HG03060 (cell line): ENCODE data around the gene CDC42SE2.
A peak's percentile ranks its signal among the peaks of the same experiment; 100 is the strongest.

ENCODE experiments used
- ATAC-seq: cut with Tn5 transposase; IDR thresholded peaks from one replicate; pipeline ENCODE4 v1.9.1; 2021; ENCODE audit warnings: low read depth, moderate number of reproducible peaks; ENCODE audit not compliant: unreplicated experiment

Gene CDC42SE2, protein sequence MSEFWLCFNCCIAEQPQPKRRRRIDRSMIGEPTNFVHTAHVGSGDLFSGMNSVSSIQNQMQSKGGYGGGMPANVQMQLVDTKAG

DNA sequence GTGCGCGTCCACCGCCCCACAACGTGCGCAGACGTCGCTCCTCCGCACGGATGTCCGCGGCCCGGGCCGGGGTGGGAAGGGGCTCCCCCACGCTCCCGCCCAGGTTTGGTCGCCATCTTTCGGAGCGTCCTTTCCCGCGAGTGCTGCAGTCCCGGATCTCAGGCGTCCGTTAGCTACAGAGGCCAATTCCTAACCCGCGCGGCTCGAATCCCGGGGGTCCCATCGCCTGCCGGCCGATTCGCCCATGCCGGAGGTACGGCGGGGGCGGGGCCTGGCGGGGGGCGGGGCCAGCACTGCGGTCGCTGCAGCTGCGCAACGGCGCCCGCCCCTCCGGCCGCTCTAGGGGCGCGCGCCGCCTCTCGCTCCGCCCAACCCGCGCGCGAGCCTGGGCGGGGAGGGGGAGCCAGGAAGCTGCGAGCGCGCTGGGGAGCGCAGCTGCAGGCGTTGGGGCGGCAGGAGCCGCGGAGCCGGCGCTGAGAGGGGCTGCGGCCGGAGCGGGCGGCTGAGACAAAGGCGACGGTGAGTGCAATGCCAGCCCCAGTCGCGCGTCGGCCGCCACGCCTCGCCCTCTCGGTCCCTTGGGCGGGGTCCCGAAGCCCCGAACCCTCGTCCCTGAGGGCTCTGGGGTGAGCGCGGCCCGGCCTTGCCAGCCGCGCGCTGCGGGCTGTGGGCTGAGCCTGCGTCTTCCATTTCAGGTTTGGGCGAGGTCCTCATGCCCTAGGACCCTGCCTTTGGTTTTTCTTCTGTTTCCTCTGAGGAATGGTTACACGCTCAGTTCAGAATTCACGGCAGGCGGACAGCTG lies at the start of gene CDC42SE2:
Gene CDC42SE2 (plus strand): TSS at position 406 of the 803 bp plus-strand sequence. CDS start 95,441 bp downstream, outside the sequence.
- ATAC-seq: peak; percentile 36

DNA sequence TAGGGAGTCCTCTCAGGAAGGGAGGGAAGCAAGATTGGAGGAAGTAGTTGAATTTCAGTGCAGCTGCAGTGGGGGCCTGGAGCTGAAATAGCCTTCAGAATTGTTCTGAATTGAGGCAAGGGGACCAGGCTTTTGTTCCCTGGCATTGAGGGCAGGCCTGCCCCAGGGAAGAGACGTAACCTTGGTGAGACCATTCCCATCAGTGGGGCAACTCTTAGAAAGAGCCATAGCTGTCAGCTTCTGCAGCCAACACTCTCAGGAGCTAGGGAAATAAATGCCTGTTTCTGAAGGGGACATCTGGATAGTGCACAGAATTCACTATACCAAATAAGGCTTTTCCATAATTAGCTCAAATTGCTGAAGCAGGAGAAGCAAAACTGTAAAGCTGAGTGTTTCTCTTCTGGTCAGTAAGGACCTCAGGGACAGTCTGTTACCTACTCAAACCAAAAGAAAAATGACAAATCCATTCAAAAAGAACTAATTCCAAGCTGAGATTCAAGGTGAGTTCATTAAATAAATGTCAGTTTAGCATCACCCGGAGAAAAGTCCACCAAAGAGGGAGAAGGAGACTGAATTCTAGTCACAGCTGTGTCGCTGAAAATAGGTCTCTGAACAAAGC lies 49.1 kb upstream of the CDC42SE2 start:
- ATAC-seq: no peak

DNA sequence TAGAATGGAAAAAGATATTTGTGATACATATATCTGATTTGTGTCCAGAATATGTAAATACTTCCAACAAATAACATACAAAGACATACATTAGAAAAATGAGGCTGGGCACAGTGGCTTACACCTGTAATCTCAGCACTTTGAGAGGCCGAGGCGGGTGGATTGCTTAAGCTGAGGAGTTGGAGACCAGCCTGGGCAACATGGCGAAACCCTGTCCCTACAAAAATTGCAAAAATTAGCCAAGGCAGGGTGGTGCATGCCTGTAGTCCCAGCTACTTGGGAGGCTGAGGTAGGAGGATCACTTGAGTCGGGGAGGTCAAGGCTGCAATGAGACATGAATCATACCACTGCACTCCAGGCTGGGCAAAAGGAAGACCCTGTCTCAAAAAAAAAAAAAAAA lies 46.1 kb upstream of the CDC42SE2 start:
- ATAC-seq: no peak

DNA sequence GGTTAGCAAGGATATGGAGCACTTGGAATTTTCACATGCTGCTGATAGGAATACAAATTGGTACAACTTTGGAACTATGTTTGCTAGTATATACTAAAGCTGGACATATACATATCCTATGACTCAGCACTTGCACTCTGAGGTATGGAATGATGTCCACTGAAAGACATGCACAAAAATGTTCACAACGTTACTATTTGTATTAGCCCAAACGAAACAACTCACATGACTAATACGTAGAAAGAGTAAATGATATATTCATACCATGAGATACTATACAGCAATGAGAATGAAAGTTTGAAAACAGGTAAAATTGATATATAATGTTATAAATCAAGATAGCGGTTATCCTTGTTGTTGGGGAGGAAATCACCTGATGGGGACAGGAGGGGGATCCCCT lies 45.5 kb upstream of the CDC42SE2 start:
- peak; percentile 35 for ATAC-seq

DNA sequence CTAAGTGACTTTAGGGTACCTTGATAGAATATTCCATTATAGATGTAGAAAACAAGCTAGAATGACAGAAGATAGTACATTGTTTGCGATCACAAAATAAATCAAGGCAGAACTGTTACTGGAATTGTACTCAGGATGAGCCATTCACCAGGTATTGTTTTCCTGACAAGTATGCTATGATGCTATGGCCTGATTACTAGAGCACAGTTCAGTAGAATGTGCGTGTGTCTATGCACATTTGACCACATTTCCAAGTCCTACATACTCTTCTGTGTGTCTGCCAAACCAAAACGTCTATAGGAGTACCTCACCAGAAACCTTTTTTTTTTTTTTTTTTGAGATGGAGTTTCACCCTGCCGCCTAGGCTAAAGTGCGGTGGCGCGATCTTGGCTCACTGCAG lies 43.3 kb upstream of the CDC42SE2 start:
- no peak for ATAC-seq

DNA sequence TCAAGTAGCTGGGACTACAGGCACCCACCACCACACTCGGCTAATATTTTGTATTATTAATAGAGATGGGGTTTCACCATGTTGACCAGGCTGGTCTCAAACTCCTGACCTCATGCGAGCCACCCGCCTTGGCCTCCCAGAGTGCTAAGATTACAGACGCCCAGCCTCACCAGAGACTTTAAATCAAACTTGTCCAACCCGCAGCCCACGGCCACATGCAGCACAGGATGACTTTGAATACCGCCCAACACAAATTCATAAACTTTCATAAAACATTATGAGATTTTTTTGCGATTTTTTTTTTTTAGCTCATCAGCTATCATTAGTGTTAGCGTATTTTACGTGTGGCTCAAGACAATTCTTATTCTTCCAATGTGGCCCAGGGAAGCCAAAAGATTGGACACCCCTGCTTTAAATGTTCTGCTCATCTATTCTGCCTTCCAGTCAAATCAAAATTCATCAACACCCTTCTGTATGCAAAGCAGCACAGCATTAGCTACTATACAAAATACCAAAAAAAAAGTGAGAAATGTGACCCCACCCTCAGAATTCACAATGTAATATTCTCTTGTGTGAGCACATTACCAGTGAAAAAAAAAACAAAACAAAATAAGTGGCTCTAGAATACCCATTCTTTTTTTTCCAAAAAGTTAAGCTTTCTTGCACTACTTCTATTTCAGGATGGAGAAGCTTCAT lies 42.7 kb upstream of the CDC42SE2 start:
- ATAC-seq: no peak

DNA sequence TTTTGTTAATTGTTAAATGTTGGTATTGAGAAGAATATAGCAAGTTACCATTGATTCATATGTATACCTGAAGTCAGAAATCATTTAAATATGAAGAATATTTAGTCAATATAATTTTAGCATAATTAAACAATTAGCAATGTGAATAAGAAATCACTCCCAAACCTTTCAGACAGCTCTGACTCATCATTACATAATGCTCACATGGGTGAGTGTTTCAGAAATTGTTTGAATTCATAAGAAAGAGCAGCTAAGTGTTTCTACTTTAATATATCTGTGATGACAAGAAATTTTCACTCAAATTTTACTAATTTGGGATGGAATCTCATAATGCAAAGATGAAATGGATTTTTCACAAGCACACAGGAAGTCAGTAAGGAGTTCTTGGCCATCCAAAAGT lies 42.0 kb upstream of the CDC42SE2 start:
- ATAC-seq: no peak

DNA sequence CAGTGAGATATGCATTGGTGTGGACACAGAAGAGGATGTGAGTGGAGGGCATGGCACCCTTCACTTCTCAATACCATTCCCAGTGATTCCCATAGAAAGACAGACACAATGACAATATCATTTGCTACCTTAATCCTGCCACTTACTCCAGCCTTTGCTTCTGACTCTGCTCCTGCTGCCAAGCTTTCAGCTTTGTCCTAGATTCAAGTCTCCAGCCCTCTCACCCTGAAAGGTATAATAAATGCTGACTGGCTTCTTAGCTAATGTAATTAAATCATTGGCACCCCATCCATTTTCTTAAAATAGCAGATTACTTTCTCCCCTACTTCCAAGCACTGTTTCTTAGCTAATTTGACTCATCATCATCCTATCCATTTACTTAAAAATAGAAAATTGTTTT lies 41.1 kb upstream of the CDC42SE2 start:
- no peak for ATAC-seq

DNA sequence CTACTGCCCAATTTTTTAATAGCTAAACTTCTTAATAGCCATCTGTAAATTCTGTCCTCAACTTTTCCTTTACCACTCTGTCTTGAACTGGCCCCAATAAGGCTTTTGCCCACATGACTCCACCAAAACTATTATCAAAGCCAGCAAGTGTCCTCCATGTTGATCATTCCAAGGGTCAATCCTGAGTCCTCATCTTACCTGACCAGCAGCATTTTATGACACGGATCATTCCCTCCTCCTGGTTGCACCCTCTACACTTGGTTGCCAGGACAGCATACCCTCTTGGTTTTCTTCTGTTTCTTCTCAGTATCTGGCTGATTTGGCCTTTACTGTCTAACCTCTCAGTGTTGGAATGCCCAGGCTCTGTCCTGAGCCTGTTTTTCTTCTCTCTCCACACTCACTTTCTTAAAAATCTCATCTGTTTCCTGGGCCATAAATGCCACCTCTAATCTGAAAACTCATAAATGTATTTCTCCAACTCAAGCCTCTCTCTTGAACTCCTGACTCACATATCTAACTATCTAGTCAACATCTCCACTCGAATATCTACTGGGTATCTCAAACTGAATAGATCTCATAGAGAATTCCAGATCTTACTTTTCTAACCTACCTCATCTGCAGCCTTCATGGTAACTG lies 40.0 kb upstream of the CDC42SE2 start:
- no peak for ATAC-seq

DNA sequence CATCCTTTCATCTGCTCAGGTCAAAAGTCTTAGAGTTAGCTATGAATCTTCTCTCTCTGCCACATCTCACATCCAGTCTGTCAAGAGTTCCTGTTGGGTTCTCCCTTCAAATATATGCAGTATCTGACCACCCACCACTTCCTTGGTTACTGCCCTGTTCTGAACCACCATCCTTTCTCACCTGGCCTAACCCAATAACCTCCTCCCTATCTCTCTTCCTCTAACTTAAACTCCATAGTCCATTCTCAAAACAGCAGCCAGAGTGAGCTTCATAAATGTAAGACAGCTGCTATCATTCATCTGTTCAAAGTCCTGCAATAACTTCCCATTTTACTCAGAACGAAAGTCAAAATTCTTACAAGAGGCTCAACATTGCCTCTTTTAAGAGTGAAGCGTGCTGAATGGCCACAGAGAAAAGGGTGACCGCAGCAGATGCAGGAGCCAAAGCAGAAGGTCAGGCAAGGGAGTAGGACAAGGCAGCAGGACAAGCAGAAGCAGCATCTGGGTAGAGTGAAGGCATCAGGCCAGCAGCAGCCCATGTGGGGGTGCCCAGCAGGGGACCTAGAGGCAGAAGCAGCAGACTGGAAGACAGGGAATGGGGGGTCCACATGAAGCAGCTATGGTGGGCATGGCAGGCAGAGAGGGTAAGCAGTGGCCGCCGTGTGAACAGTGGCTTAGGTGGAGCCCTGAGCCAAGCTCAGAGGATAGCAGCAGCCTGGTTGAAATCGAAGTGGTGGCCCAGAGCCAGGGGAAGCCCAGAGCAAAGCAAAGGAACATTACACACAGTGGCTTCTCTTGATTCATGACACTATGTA lies 39.3 kb upstream of the CDC42SE2 start:
- ATAC-seq: peak; percentile 76

DNA sequence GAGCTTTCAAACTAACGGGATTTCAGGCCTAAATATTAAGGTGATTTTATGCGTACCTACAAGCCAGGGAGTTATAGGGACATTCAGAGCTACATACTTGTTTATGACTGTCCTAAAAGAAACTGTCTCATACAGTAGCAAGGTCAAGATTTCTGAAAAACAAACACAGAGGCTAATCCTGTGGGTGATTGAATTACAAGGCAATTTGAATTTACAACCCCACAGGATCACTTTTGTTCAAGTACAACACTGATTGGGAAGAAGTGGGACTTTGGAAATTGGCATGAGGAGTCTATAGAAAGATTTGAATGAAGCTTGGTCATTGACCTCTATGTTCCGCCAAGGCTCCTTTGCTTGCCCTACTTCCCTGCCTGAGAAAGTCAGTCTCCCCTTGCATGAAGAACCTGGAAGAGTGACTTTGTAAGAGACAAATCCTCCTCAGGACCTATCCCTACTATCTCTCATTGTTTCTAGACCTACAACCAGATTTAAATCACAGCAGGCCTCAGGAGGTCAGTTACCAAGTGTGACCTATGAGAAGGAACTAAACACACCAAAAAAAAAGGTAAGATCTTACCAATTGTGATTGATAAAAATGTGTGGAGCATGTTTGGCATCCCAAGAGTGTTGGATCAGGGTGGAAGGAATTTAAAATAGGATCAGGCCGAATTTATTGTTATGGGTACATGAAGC lies 38.4 kb upstream of the CDC42SE2 start:
- no peak for ATAC-seq

DNA sequence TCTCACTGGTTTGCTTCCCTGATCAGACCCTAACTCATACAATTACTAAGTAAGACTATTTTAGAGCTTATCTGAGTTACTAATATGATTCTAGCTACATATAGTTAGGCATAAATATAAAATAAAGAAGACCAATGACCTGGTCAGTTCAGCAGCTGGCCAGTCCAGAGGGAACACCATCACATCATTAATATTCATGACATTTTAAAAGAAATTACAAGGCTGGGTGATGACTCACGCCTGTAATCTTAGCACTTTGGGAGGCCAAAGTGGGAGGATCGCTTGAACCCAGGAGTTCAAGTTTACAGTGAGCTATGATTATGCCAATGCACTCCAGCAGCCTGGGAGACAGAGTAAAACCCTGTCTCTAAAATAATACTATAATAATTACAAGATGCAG lies 37.0 kb upstream of the CDC42SE2 start:
- no peak for ATAC-seq

DNA sequence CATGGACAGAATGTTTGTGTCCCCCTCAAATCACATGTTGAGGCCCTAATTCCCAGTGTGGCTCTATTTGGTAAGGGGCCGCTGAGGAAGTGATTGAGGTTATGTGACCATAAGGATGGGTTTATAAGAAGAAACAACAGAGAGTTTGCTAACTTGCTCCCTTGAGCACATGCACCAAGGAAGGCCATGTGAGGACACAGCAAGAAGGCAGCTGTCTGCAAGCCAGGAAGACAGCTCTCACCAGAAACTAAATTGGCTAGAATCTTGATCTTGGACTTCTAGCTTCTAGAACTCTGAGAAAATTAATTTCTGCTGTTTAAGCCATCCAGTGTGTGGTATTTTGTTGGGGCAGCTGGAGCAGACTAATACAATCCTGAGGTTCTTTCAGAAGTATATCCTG lies 35.2 kb upstream of the CDC42SE2 start:
- ATAC-seq: no peak

DNA sequence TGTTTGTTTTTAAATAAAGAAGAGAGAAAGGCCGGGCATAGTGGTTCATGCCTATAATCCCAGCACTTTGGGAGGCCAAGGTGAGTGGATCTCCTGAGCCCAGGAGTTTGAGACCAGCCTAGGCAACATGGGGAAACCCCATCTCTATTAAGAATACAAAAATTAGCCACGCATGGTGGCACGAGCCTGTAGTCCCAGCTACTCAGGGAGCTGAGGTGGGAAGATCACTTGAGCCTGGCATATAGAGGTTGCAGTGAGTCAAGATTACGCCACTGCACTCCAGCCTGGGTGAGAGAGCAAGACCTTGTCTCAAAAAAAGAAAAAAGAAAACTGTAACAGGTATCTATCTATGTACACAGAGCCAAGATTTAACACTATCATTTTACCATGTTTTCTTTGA lies 34.2 kb upstream of the CDC42SE2 start:
- ATAC-seq: no peak

DNA sequence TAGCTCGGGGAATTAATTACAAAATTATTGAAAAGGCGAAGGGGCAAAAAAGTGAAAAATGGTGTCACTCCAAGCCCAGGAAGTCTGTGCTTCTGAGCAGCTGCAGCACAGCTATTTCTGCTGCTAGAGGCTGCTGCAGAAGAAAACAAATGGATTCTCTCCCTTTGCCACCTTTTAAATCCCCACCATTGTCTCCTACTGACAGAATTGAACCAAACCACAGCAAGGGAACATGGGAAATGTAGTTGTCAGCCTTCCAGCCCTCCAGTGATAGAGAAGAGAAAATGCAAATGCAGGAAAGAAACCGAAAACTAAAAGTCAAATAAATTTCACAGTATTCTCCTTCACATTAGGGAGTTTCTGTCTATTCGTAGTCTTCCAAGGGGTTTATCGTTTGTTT lies 33.4 kb upstream of the CDC42SE2 start:
- ATAC-seq: peak; percentile 63

DNA sequence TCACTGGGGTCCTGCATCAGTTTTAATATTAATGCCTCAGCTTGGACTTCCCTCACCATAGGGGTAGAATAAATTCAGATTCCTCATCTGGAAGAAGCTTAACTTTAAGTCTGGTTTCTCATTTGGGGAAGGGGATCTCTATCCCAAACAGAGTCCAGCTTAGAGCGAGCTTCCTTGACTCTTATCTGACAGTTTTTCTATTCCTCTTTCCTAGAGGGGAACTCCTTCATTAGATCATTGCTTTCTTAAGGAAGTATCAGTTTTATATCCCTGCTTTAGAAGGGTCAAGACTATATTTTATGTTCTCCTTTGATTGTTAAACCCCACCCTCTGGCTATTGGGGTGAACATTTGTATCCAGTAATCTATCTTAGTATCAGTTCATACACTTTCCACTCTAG lies 24.2 kb upstream of the CDC42SE2 start:
- ATAC-seq: no peak

DNA sequence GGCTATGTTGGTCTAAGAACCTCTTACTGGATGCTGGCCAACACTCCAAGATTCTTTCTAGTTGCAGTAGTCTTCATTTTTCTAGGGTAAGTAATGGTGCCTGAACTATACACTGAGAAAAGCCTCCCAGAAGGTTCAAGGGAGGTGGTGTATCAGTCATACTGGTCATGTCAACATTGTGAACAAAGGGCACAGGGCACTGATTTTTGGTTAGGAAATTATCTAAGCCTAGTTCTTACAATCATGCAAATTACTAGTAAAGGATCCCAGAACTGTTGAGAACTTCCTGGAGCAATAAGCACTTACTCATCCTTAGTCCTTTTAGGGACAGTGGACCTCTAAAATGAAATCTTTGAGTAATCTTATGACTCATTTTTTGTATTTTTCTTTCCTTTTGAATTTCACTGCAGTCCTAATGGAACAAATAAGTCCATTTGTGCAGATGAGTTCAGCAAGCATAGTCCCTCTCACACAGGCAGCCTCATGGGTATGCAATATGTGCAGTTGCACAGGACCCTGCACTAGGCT lies 21.1 kb upstream of the CDC42SE2 start:
- ATAC-seq: no peak

DNA sequence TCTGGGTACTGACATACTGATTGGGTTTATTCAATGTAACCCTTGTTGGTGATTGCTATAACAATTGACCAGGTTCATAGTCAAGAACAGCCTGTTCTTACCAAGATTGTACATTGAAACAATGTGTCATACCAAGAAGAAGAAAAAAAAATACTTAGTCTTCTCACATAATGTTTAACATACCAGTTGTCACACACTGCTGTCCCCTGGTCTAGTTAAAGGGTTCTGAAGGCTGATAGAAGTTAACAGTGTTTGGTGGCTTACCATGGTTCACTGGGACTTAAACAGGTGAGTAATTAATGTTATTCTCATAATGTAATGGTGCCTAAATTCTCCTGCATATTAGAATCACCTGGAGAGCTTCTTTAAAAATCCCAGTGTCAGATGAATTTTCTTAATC lies 18.5 kb upstream of the CDC42SE2 start:
- ATAC-seq: no peak

DNA sequence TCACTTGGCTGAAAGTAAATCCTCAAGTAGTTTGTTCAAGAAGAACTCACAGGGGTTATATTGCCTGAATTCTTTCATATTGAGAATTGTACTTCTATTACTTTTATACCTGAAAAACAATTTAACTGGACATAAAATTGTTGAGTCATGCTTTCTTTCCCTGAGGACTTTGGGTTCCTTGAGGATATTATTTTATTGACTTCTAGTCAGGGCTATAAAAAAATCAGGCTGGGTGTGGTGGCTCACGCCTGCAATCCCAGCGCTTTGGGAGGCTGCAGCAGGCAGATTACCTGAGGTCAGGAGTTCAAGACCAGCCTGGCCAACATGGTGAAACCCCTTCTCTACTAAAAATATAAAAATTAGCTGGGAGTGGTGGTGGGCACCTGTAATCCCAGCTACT lies 17.9 kb upstream of the CDC42SE2 start:
- ATAC-seq: no peak
